ENCODE measurements around the gene RELB.
"Not testable (repeated sequence)": the region's sequence is repeated elsewhere in the genome, so short reads cannot be mapped to it uniquely, and the experiment has no call there.

The RELB gene

DNA sequence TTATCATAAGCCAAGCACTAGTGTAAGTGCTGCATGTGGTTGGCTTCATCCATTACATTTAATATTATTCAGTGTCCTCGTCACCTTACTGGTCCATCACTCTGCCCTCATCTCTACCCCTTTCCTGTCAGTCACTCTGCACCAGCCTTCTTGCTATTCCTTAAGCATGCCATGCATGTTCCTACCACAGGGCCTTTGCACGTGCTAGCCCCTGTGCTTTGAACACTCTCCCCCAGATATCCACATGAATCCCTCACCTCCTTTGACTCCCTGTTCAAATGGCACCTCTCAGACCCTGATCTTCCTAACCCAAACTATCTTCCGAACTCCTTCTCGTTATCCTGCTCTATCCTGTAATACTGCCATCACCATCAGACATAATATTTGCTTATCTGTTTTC lies 3.2 kb upstream of the RELB start:
- no peak overlapping the region for H3K4me3 ChIP-seq (ENCODE audit: low read depth, low read length)
- no peak overlapping the region for H3K27ac ChIP-seq
- H3K36me3 ChIP-seq: no peaks in the 10 kb centered on the region
- H3K27me3 ChIP-seq (ENCODE audit: insufficient read depth, low read depth, severe bottlenecking): no peaks in the 10 kb centered on the region
- TF ChIP-seq, protein P1, sequence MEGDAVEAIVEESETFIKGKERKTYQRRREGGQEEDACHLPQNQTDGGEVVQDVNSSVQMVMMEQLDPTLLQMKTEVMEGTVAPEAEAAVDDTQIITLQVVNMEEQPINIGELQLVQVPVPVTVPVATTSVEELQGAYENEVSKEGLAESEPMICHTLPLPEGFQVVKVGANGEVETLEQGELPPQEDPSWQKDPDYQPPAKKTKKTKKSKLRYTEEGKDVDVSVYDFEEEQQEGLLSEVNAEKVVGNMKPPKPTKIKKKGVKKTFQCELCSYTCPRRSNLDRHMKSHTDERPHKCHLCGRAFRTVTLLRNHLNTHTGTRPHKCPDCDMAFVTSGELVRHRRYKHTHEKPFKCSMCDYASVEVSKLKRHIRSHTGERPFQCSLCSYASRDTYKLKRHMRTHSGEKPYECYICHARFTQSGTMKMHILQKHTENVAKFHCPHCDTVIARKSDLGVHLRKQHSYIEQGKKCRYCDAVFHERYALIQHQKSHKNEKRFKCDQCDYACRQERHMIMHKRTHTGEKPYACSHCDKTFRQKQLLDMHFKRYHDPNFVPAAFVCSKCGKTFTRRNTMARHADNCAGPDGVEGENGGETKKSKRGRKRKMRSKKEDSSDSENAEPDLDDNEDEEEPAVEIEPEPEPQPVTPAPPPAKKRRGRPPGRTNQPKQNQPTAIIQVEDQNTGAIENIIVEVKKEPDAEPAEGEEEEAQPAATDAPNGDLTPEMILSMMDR (IDR thresholded peaks at IDR 0.05; ENCODE audit: low read depth, low read length): no peak
- no peak for DNase-seq
- H3K9me3 ChIP-seq (ENCODE audit: severe bottlenecking): no peaks in the 10 kb centered on the region

- not testable (repeated sequence) for H3K9me3 ChIP-seq (ENCODE audit: severe bottlenecking); H3K27ac ChIP-seq; H3K36me3 ChIP-seq; DNase-seq; H3K4me3 ChIP-seq (ENCODE audit: low read depth, low read length); H3K27me3 ChIP-seq (ENCODE audit: insufficient read depth, low read depth, severe bottlenecking)
Measured at GRCh38 chr19:44999131-44999925, 1.9 kb upstream of the RELB start.

DNA sequence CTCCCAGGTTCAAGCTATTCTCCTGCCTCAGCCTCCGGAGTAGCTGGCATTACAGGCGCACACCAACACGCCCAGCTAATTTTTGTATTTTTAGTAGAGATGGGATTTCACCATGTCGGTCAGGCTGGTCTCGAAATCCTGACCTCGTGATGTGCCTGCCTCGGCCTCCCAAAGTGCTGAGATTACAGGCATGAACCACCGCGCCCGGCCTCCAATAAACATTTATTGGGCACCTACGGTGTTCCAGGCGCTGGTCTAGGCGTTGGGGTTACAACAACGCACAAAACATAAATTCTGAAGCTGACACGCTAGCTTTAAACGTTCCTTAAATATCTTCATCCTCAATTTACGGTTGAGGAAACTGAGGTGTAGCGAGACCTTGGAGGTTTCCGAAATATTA lies 599 bp upstream of the RELB start:
- not testable (repeated sequence) for DNase-seq; H3K9me3 ChIP-seq (ENCODE audit: severe bottlenecking); H3K27ac ChIP-seq; H3K36me3 ChIP-seq; H3K27me3 ChIP-seq (ENCODE audit: insufficient read depth, low read depth, severe bottlenecking)
- peak overlapping the region; percentile 26; the same call in 1 of the 2 replicates for H3K4me3 ChIP-seq (ENCODE audit: low read depth, low read length)

DNA sequence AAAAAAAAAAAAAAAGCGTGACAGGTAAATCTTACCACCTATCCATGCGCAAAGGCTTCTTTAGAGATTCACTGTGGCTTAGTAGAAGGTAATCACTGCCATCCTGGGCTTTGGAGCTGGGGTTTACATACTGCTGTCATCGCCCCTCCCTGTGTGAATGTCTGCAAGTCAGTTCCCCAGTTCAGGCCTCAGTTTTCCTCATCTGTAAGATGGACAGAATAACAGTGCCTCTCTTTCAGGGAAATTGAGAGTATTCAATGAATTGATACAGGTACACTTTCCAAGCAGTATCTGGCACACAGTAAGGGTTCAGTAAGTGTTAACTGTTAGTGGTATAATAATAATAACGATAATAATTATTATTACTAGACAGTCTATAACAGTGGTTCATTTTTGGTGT lies 2.2 kb downstream of the RELB start:
- no peak for DNase-seq

DNA sequence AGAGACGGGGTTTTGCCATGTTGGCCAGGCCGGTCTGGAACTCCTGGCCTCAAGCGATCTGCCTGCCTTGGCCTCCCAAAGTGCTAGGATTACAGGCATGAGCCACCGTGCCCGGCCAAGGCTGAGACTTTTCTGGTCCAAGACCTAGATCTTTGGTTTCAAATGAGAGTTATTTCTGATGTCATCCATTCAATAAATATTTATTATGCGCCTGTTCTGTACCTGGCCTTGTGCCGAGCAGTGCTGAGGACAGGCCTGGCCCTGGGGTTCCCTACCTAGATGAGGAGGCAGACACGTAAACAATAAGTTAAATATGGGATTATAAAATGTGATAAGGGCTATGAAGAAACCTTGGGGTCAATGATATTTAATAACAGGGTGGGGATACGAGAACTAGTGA lies 4.5 kb downstream of the RELB start:
- Histone ChIP-seq H3K27me3 (ENCODE audit: insufficient read depth, low read depth, severe bottlenecking) (no peaks in the 10 kb centered on the region), H3K27ac (no peak overlapping the region), H3K4me3 (ENCODE audit: low read depth, low read length) (no peak overlapping the region), H3K9me3 (ENCODE audit: severe bottlenecking) (no peaks in the 10 kb centered on the region), H3K36me3 (no peaks in the 10 kb centered on the region)
- TF ChIP-seq, protein P1 (IDR thresholded peaks at IDR 0.05; ENCODE audit: low read depth, low read length): no peak
- DNase-seq: no peak

More for the DNA sequence above, 2.2 kb downstream of the RELB start:
- no peaks in the 10 kb centered on the region for H3K36me3 ChIP-seq
- H3K4me3 ChIP-seq (ENCODE audit: low read depth, low read length): no peak overlapping the region
- no peaks in the 10 kb centered on the region for H3K9me3 ChIP-seq (ENCODE audit: severe bottlenecking)
- TF ChIP-seq, protein P1 (IDR thresholded peaks at IDR 0.05; ENCODE audit: low read depth, low read length): no peak
- H3K27ac ChIP-seq: no peak overlapping the region
- H3K27me3 ChIP-seq (ENCODE audit: insufficient read depth, low read depth, severe bottlenecking): no peaks in the 10 kb centered on the region

DNA sequence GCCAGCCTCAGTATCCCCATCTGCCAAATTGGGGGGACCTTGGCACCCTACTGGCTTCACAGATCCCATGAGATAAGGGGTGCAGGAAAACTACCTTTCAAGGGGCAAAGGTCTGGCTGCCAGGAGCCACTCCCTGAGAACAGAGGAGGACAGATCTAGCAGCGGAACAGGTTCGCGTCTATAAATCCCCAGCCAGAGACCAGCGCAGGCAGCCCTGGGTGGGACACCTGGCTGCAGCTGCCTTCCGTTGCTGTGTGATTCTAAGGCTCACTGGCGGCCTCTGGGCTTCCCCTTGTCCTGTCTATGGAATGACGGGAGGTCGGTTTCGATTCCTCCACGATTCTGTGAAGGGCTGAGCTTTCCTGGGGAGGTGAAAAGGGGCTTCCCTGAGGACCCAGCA lies 7.3 kb downstream of the RELB start:
- Histone ChIP-seq H3K4me3 (ENCODE audit: low read depth, low read length) (no peak overlapping the region), H3K27ac (no peak overlapping the region), H3K27me3 (ENCODE audit: insufficient read depth, low read depth, severe bottlenecking) (no peaks in the 10 kb centered on the region), H3K36me3 (no peaks in the 10 kb centered on the region), H3K9me3 (ENCODE audit: severe bottlenecking) (no peaks in the 10 kb centered on the region)
- no peak for DNase-seq
- TF ChIP-seq, protein P1 (IDR thresholded peaks at IDR 0.05; ENCODE audit: low read depth, low read length): no peak
